ENCODE results near the gene MBD5.

GRCh38 chr2:148031152-148031551 is 10.3 kb downstream of the MBD5 start:
- TF ChIP-seq CTCF (IDR thresholded peaks at IDR 0.05) = no peak
- no peak for TF ChIP-seq POLR2AphosphoS5 (IDR thresholded peaks at IDR 0.05)
- no peak for TF ChIP-seq EP300 (IDR thresholded peaks at IDR 0.05)
- TF ChIP-seq POLR2A (IDR thresholded peaks at IDR 0.05) = no peak
